Ascending aorta (tissue), 2 donors: ENCODE measurements around the gene HDAC8. TPM values are rescaled to one million over a fixed set of nuclear protein-coding genes. Genes with fewer than 3 reads are reported as not detected.

ENCODE experiments used
- DNase-seq, 2 donors: peaks; one replicate each; pipeline ENCODE4 v3.0.0-alpha.2; 2019; ENCODE audit warnings: low spot score in 2 of 2
- H3K27ac ChIP-seq, 2 donors: fragments of 200-600 bp; sonication (generic); one replicate each; pipeline ENCODE4 v1.5.1; 2016 to 2017; ENCODE audit warnings: mild to moderate bottlenecking in 1 of 2
- H3K27me3 ChIP-seq: fragments of 200-600 bp; sonication (generic); one replicate; pipeline ENCODE4 v1.5.1; 2017
- H3K36me3 ChIP-seq, 2 donors: fragments of 200-600 bp; sonication (generic); one replicate each; pipeline ENCODE4 v1.5.1; 2016
- H3K4me1 ChIP-seq, 2 donors: fragments of 200-600 bp; sonication (generic); one replicate each; pipeline ENCODE4 v1.5.1; 2016 to 2017; ENCODE audit warnings: mild to moderate bottlenecking in 1 of 2
- H3K4me3 ChIP-seq, 2 donors: fragments of 200-600 bp; sonication (generic); one replicate each; pipeline ENCODE4 v1.5.1; 2016 to 2017; ENCODE audit warnings: mild to moderate bottlenecking in 1 of 2
- H3K9me3 ChIP-seq, 2 donors: fragments of 200-600 bp; sonication (generic); one replicate each; pipeline ENCODE4 v1.5.1; 2016
- CTCF ChIP-seq, 3 experiments: fragments of 200-600 bp in 2 of 3; fragments of 450-650 bp in 1 of 3; sonication (generic) in 2 of 3; IDR thresholded peaks; one replicate each; pipeline ENCODE4 v1.5.1; 2016 to 2019; ENCODE audit warnings: antibody characterized with exemption in 3 of 3, mild to moderate bottlenecking in 1 of 3, moderate library complexity in 1 of 3
- intact Hi-C: fragments of 100-400 bp; cut with DNase I; formaldehyde crosslinking; loops from one replicate; pipeline ENCODE4 v1.15.1; 2023
- total RNA-seq: library from RNA; depleted of rRNA; stranded (reverse); fragments of >200 nt; gene quantifications from one replicate; pipeline ENCODE4 v1.1.0, GENCODE V29; 2016

Gene HDAC8
- total RNA-seq, 1 donor from 2014 or later = 41.1 TPM

GRCh38 chrX:72294497-72294896, 278.1 kb downstream of the HDAC8 start:
- no peaks in the 10 kb centered on the region for H3K27me3 ChIP-seq
- intact Hi-C loops = no loop called here

GRCh38 chrX:72282302-72282701, 290.3 kb downstream of the HDAC8 start:
- no peaks in the 10 kb centered on the region for H3K9me3 ChIP-seq
- DNase-seq = no peak

More at GRCh38 chrX:72294497-72294896, 278.1 kb downstream of the HDAC8 start:
- Histone ChIP-seq H3K36me3 (no peaks in the 10 kb centered on the region), H3K27ac (no peak overlapping the region), H3K4me1 (no peaks in the 10 kb centered on the region), H3K4me3 (no peak overlapping the region), H3K9me3 (no peaks in the 10 kb centered on the region)
- no peak for TF ChIP-seq CTCF (IDR thresholded peaks at IDR 0.05)
- no peak for DNase-seq

GRCh38 chrX:72280321-72280845, 292.3 kb downstream of the HDAC8 start:
- intact Hi-C loops = no loop called here
- peaks cover 0 to 3% of the 10 kb centered on the region in 2 donors for H3K36me3 ChIP-seq
- no peak for TF ChIP-seq CTCF (IDR thresholded peaks at IDR 0.05)
- no peaks in the 10 kb centered on the region for H3K9me3 ChIP-seq
- H3K27me3 ChIP-seq = no peaks in the 10 kb centered on the region
- DNase-seq = no peak
- no peaks in the 10 kb centered on the region for H3K4me1 ChIP-seq
- H3K27ac ChIP-seq = no peak overlapping the region
- no peak overlapping the region for H3K4me3 ChIP-seq

More at GRCh38 chrX:72282302-72282701, 290.3 kb downstream of the HDAC8 start:
- H3K36me3 ChIP-seq = no peaks in the 10 kb centered on the region
- TF ChIP-seq CTCF (IDR thresholded peaks at IDR 0.05) = no peak
- no peaks in the 10 kb centered on the region for H3K4me1 ChIP-seq
- H3K4me3 ChIP-seq = no peak overlapping the region
- no peaks in the 10 kb centered on the region for H3K27me3 ChIP-seq
- no peak overlapping the region for H3K27ac ChIP-seq
- intact Hi-C loops = no loop called here

Other genes starting within 250 kb of the HDAC8 start
- gene PHKA1, start 141.5 kb upstream of the HDAC8 start, total RNA-seq = 4.8 TPM
- not detected for gene DMRTC1B, start 204.0 kb upstream of the HDAC8 start, total RNA-seq
- not detected for gene FAM236B, start 209.8 kb upstream of the HDAC8 start, total RNA-seq
- not detected for gene FAM236D, start 235.4 kb upstream of the HDAC8 start, total RNA-seq